K562 (cell line): ENCODE measurements around the gene MLH3. TPM values are rescaled to one million over a fixed set of nuclear protein-coding genes. Genes with fewer than 3 reads are reported as not detected.

Source experiments
- ATAC-seq: fragments of 200-7000 bp; cut with Tn5 transposase; 3 replicates; pipeline ENCODE4 v1.9.1; 2020; ENCODE audit warnings: moderate library complexity
- BruUV-seq: library from RNA; stranded (reverse); fragments of 400-500 nt; replicated peaks from 2 replicates; lab custom pipeline; 2021; lab: Mats Ljungman, UMichigan
- CTCF ChIA-PET: fragments of 300-600 bp; formaldehyde crosslinking; extraction: SDS; loops from one replicate; lab custom pipeline; 2021; ENCODE audit warnings: low intra/inter-chr PET ratio; lab: Yijun Ruan, JAX
- POLR2A ChIA-PET: fragments of 300-600, 350-650 bp; sonication (Branson Sonifier 250); formaldehyde crosslinking; extraction: SDS; loops from one replicate; lab custom pipeline; 2021; ENCODE audit warnings: antibody characterized with exemption, inconsistent platforms; lab: Yijun Ruan, JAX
- DNase-seq, 4 experiments: peaks; one replicate each; pipeline versions ENCODE4 v3.0.0 to v3.0.0-alpha.2; 2011 to 2018; ENCODE audit warnings: low spot score in 3 of 4, mixed read lengths in 3 of 4; ENCODE audit errors: extremely low read depth in 1 of 4
- FAIRE-seq: peaks from 2 replicates; lab custom pipeline; 2011; peaks lifted over from hg19 to GRCh38; lab: Jason Lieb, UNC
- H2AFZ ChIP-seq: 2 replicates; pipeline ENCODE4 v1.6.0; 2011; ENCODE audit warnings: low read depth, low read length, control low read depth, inconsistent platforms
- H3K27ac ChIP-seq: fragments of 200-600 bp; 3 replicates; pipeline ENCODE4 v1.8.0; 2011; ENCODE audit warnings: low read depth, mild to moderate bottlenecking, control low read depth, inconsistent platforms, low read length, moderate library complexity, mixed read lengths; ENCODE audit errors: extremely low read depth
- H3K27me3 ChIP-seq, 2 experiments: fragments of 300-600 bp in 1 of 2; 2 replicates in 1 of 2; 3 replicates in 1 of 2; pipeline versions ENCODE4 v1.6.0 to v1.8.0; 2011; ENCODE audit warnings: inconsistent platforms in 2 of 2, low read length in 2 of 2, mild to moderate bottlenecking in 1 of 2, mixed read lengths in 1 of 2, moderate library complexity in 1 of 2; ENCODE audit not compliant: control insufficient read depth in 2 of 2, insufficient read depth in 2 of 2
- H3K36me3 ChIP-seq: fragments of 300-600 bp; 3 replicates; pipeline ENCODE4 v1.8.0; 2011; ENCODE audit warnings: mild to moderate bottlenecking, low read length, inconsistent platforms; ENCODE audit not compliant: control insufficient read depth, insufficient read depth
- H3K4me1 ChIP-seq, 2 experiments: fragments of 200-600 bp in 1 of 2; replicated peaks in 1 of 2; 2 replicates in 1 of 2; 3 replicates in 1 of 2; pipeline versions ENCODE4 v1.5.1 to v1.8.0; 2011; ENCODE audit warnings: inconsistent platforms in 2 of 2, low read length in 2 of 2, mild to moderate bottlenecking in 1 of 2, mixed read lengths in 1 of 2, moderate library complexity in 1 of 2; ENCODE audit not compliant: control insufficient read depth in 2 of 2, insufficient read depth in 2 of 2
- H3K4me2 ChIP-seq: 2 replicates; pipeline ENCODE4 v1.6.1; 2011; ENCODE audit warnings: low read length, control low read depth, inconsistent platforms, mixed read lengths; ENCODE audit not compliant: insufficient read depth
- H3K4me3 ChIP-seq: fragments of 200-600 bp; sonication (generic), shearing (Covaris generic); 2 replicates; pipeline ENCODE4 v1.5.1; 2016; ENCODE audit warnings: control low read depth, inconsistent platforms
- H3K79me2 ChIP-seq: fragments of 200-600 bp; 3 replicates; pipeline ENCODE4 v1.8.0; 2011; ENCODE audit warnings: low read length, inconsistent platforms; ENCODE audit not compliant: control insufficient read depth, insufficient read depth
- H3K9ac ChIP-seq, 2 experiments: 2 replicates each; pipeline versions ENCODE4 v1.6.0 to v1.6.1; 2011; ENCODE audit warnings: low read depth in 2 of 2, low read length in 2 of 2, control low read depth in 1 of 2, inconsistent platforms in 1 of 2, mild to moderate bottlenecking in 1 of 2, mixed read lengths in 1 of 2; ENCODE audit not compliant: insufficient read depth in 1 of 2
- H3K9me1 ChIP-seq: one replicate; pipeline ENCODE4 v1.6.0; 2011; ENCODE audit warnings: inconsistent platforms, mild to moderate bottlenecking, low read length, moderate library complexity; ENCODE audit not compliant: control insufficient read depth, insufficient read depth
- H3K9me3 ChIP-seq: replicated peaks from 2 replicates; pipeline ENCODE4 v1.5.1; 2011; ENCODE audit warnings: low read depth, low read length, inconsistent platforms; ENCODE audit not compliant: control insufficient read depth, insufficient read depth
- H4K20me1 ChIP-seq: replicated peaks from 2 replicates; pipeline ENCODE4 v1.6.1; 2011; ENCODE audit warnings: low read length, inconsistent platforms, mixed read lengths; ENCODE audit not compliant: control insufficient read depth, insufficient read depth
- BRD9 ChIP-seq: fragments of 450-650 bp; IDR thresholded peaks from 2 replicates; pipeline ENCODE4 v1.6.1; 2018; ENCODE audit warnings: low read depth; ENCODE audit not compliant: partially characterized antibody
- EWSR1 ChIP-seq: fragments of 450-650 bp; IDR thresholded peaks from 2 replicates; pipeline ENCODE4 v1.6.1; 2018; ENCODE audit warnings: borderline replicate concordance, mild to moderate bottlenecking, low read depth, moderate library complexity; ENCODE audit not compliant: partially characterized antibody
- FOXJ3 ChIP-seq: sonication (generic); formaldehyde crosslinking; IDR thresholded peaks from 2 replicates; pipeline ENCODE4 v1.4.0; 2020; ENCODE audit warnings: mild to moderate bottlenecking, missing genetic modification reagents
- GTF2A2 ChIP-seq: IDR thresholded peaks from 2 replicates; pipeline ENCODE4 v1.6.1; 2016; ENCODE audit warnings: mild to moderate bottlenecking, missing genetic modification characterization, missing compliant biosample characterization
- HMG20B ChIP-seq: fragments of 250-450 bp; sonication (Bioruptor Pico); IDR thresholded peaks from 2 replicates; pipeline ENCODE4 v1.5.0; 2021; ENCODE audit warnings: mild to moderate bottlenecking
- NUFIP1 ChIP-seq: fragments of 450-650 bp; IDR thresholded peaks from 2 replicates; pipeline ENCODE4 v1.6.1; 2018; ENCODE audit not compliant: partially characterized antibody
- OTX1 ChIP-seq: fragments of 450-650 bp; formaldehyde crosslinking; IDR thresholded peaks from 2 replicates; pipeline ENCODE4 v1.4.0; 2022; ENCODE audit warnings: mild to moderate bottlenecking
- PYGO2 ChIP-seq: fragments of 450-650 bp; IDR thresholded peaks from 2 replicates; pipeline ENCODE4 v1.6.1; 2016; ENCODE audit warnings: mild to moderate bottlenecking, missing genetic modification characterization, moderate library complexity, missing compliant biosample characterization
- SPI1 ChIP-seq: IDR thresholded peaks from 2 replicates; pipeline ENCODE4 v1.6.1; 2011; ENCODE audit warnings: low read depth, low read length, control low read depth, borderline replicate concordance
- TAF9B ChIP-seq: fragments of 450-650 bp; IDR thresholded peaks from 2 replicates; pipeline ENCODE4 v1.6.1; 2018; ENCODE audit warnings: mild to moderate bottlenecking; ENCODE audit not compliant: partially characterized antibody
- TCF3 ChIP-seq: sonication (generic); formaldehyde crosslinking; IDR thresholded peaks from 2 replicates; pipeline ENCODE4 v1.4.0; 2020; ENCODE audit warnings: mild to moderate bottlenecking, missing genetic modification reagents
- TEAD4 ChIP-seq, 2 experiments: sonication (generic) in 1 of 2; formaldehyde crosslinking in 1 of 2; IDR thresholded peaks; 2 replicates each; pipeline versions ENCODE4 v1.6.1 to v1.8.0; 2012 to 2022; ENCODE audit warnings: borderline replicate concordance in 1 of 2, inconsistent platforms in 1 of 2, low read length in 1 of 2, mild to moderate bottlenecking in 1 of 2, missing genetic modification reagents in 1 of 2
- TFAM ChIP-seq: fragments of 250-450 bp; sonication (Bioruptor Pico); conservative IDR thresholded peaks from 2 replicates; pipeline ENCODE4 v1.5.0; 2021; ENCODE audit warnings: mild to moderate bottlenecking, moderate library complexity
- ZNF197 ChIP-seq: fragments of 200-800 bp; sonication (Bioruptor generic); IDR thresholded peaks from 2 replicates; pipeline ENCODE4 v1.6.1; 2016; ENCODE audit warnings: low read depth, missing genetic modification characterization, missing compliant biosample characterization
- WGBS: fragments of 100-300 bp; shearing (Covaris generic); methylation state at CpG from one replicate; pipeline ENCODE4 v1.1.6; 2016; ENCODE audit warnings: low coverage, mixed read lengths; ENCODE audit not compliant: insufficient coverage; ENCODE audit errors: missing lambda C conversion rate; 5-methylcytosine and 5-hydroxymethylcytosine counted together
- in situ Hi-C: fragments of 300-500 bp; cut with MboI; formaldehyde crosslinking; loops from 4 replicates; pipeline ENCODE4 v1.15.0; 2018; ENCODE audit warnings: inconsistent platforms, mixed read lengths
- intact Hi-C: fragments of 100-400 bp; cut with micrococcal nuclease; formaldehyde crosslinking; loops from 2 replicates; pipeline ENCODE4 v1.14.2; 2022
- polyA plus RNA-seq, 8 experiments: library from polyadenylated mRNA; depleted of rRNA in 4 of 8; stranded (reverse) in 5 of 8; unstranded in 3 of 8; fragments of >200 nt; fragmentation: Nextera tagmentation in 2 of 8; fragmentation: Illumina TruSeq in 1 of 8; extraction: Ambion mirVana in 2 of 8; extraction: Trizol in 1 of 8; gene quantifications; 2 replicates each; pipeline versions ENCODE4 v1.2.1 to v1.2.3, GENCODE V29; 2011 to 2014; ENCODE audit warnings: inconsistent platforms in 1 of 8, missing spikeins in 1 of 8
- total RNA-seq, 7 experiments: library from RNA; depleted of rRNA in 6 of 7; stranded (reverse); fragments of >200 nt in 6 of 7; fragmentation: Illumina TruSeq in 2 of 7; extraction: Trizol in 2 of 7; gene quantifications; 2 replicates each; pipeline versions ENCODE4 v1.2.1 to v1.2.3, GENCODE V29; 2011 to 2021; ENCODE audit warnings: low replicate concordance in 1 of 7
- TF ChIP-seq, protein P1 (sequence below): sonication (generic); formaldehyde crosslinking; IDR thresholded peaks from 2 replicates; pipeline ENCODE4 v1.8.1; 2023; ENCODE audit warnings: missing genetic modification reagents, mild to moderate bottlenecking, borderline replicate concordance

Gene MLH3
- total and polyA plus RNA-seq, 9 of the 15 experiments (the other 6 are each of a cell fraction or from before 2014, with no cell fraction given) = 5.9 to 15.3 (median 10.7) TPM

DNA sequence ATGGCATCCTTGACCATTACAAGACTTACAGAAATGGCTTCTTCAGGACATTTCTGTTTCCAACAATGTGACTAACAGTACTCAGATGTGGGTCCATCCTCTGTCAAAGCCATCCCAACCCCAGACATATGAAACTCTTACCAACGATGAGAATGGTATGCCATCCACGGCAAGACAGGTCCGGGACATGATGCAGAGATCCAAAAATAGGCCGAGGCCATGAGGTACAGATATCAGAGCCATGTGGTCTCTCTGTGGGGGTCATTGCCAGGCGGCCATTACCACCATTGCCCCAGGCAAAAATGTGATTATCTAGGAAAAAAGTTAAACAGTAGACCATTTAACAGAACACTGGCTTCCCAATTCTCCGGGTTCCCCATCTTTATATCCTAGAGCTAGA lies 45.7 kb upstream of the MLH3 start (continued):
- TF ChIP-seq HMG20B (CRISPR knock-in tag) = no peak
- no peak for TF ChIP-seq EWSR1
- TF ChIP-seq NUFIP1 = no peak
- TF ChIP-seq ZNF197 = no peak
- TF ChIP-seq FOXJ3 (CRISPR knock-in tag) = no peak

DNA sequence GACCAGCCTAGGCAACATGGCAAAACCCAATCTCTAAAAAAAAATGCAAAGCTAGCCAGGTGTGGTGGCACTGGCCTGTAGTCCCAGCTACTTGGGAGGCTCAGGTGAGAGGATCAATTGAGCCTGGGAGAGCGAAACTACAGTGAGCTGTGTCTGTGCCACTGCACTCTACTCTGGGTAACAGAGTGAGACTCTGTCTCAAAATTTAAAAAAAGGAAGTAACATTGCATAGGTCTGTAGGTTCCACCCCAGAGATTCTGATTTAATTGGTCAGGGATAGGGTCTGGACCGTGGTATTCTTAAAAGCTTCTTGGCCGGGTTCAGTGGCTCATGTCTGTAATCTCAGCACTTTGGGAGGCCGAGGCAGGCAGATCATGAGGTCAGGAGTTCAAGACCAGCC lies 44.4 kb upstream of the MLH3 start:
- no peaks in the 10 kb centered on the region for H3K9me3 ChIP-seq
- FAIRE-seq (no peak), ATAC-seq (no peak)
- in situ Hi-C loops = no loop called here
- WGBS = 82% methylated on average over 4 of the region's 4 CpGs
- peaks cover 36% of the 10 kb centered on the region for H3K36me3 ChIP-seq
- POLR2A ChIA-PET = interaction anchor here (0.6 to 1.1 kb wide), 3 partner anchors 9 to 155 kb away, joined by 3 read pairs; no protein-coding TSS in a partner anchor
- H3K27me3 ChIP-seq = no peaks in the 10 kb centered on the region
- no peak overlapping the region for H3K4me2 ChIP-seq
- no TSS peak for BruUV-seq
- no peak for TF ChIP-seq GTF2A2 (tag)
- TF ChIP-seq BRD9 = no peak
- TF ChIP-seq PYGO2 (tag) = no peak
- TF ChIP-seq, protein P1, sequence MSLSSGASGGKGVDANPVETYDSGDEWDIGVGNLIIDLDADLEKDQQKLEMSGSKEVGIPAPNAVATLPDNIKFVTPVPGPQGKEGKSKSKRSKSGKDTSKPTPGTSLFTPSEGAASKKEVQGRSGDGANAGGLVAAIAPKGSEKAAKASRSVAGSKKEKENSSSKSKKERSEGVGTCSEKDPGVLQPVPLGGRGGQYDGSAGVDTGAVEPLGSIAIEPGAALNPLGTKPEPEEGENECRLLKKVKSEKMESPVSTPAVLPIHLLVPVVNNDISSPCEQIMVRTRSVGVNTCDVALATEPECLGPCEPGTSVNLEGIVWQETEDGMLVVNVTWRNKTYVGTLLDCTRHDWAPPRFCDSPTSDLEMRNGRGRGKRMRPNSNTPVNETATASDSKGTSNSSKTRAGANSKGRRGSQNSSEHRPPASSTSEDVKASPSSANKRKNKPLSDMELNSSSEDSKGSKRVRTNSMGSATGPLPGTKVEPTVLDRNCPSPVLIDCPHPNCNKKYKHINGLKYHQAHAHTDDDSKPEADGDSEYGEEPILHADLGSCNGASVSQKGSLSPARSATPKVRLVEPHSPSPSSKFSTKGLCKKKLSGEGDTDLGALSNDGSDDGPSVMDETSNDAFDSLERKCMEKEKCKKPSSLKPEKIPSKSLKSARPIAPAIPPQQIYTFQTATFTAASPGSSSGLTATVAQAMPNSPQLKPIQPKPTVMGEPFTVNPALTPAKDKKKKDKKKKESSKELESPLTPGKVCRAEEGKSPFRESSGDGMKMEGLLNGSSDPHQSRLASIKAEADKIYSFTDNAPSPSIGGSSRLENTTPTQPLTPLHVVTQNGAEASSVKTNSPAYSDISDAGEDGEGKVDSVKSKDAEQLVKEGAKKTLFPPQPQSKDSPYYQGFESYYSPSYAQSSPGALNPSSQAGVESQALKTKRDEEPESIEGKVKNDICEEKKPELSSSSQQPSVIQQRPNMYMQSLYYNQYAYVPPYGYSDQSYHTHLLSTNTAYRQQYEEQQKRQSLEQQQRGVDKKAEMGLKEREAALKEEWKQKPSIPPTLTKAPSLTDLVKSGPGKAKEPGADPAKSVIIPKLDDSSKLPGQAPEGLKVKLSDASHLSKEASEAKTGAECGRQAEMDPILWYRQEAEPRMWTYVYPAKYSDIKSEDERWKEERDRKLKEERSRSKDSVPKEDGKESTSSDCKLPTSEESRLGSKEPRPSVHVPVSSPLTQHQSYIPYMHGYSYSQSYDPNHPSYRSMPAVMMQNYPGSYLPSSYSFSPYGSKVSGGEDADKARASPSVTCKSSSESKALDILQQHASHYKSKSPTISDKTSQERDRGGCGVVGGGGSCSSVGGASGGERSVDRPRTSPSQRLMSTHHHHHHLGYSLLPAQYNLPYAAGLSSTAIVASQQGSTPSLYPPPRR = no peak
- no peak for TF ChIP-seq SPI1
- TF ChIP-seq OTX1 (CRISPR knock-in tag) = no peak
- TF ChIP-seq TCF3 (CRISPR knock-in tag) = no peak
- TF ChIP-seq TEAD4 (IDR thresholded peaks at IDR 0.05; ENCODE audit: low read length) = no peak
- no peak for TF ChIP-seq TEAD4 (CRISPR knock-in tag; IDR thresholded peaks at IDR 0.05; ENCODE audit: borderline replicate concordance)
- TF ChIP-seq TAF9B = no peak
- TF ChIP-seq TFAM (CRISPR knock-in tag) = no peak
- TF ChIP-seq, all 486 proteins: peak for 0
- no peaks in the 10 kb centered on the region for H3K79me2 ChIP-seq
- H3K9me1 ChIP-seq = no peaks in the 10 kb centered on the region
- no peak for DNase-seq
- CTCF ChIA-PET = no interaction called here
- H3K27ac ChIP-seq = no peak overlapping the region
- no peaks in the 10 kb centered on the region for H4K20me1 ChIP-seq
- intact Hi-C loops = no loop called here
- H2AFZ ChIP-seq = no peak overlapping the region
- no peak overlapping the region for H3K4me3 ChIP-seq
- no peaks in the 10 kb centered on the region for H3K4me1 ChIP-seq
- no peak overlapping the region for H3K9ac ChIP-seq
